Liver (tissue), 9 donors: ENCODE data around the gene KDM1B. TPM values are rescaled to one million over a fixed set of nuclear protein-coding genes. Genes with fewer than 3 reads are reported as not detected.
A peak's percentile ranks its signal among the peaks of the same experiment; 100 is the strongest.
"Not testable (repeated sequence)": the region's sequence is repeated elsewhere in the genome, so short reads cannot be mapped to it uniquely, and the experiment has no call there.

ENCODE experiments used
- DNase-seq: peaks from one replicate; pipeline ENCODE4 v3.0.0-alpha.2; 2017; ENCODE audit warnings: low spot score
- H3K27ac ChIP-seq, 2 donors: one replicate each; pipeline ENCODE4 v1.7.0; 2013; ENCODE audit warnings: inconsistent platforms in 2 of 2, low read length in 2 of 2, control low read depth in 1 of 2, low read depth in 1 of 2, mild to moderate bottlenecking in 1 of 2
- H3K27me3 ChIP-seq, 4 donors: one replicate each; pipeline versions ENCODE4 v1.6.1 to v1.7.0; 2013; ENCODE audit warnings: low read length in 3 of 4, inconsistent platforms in 1 of 4, mild to moderate bottlenecking in 1 of 4, moderate library complexity in 1 of 4; ENCODE audit not compliant: control insufficient read depth in 4 of 4, insufficient read depth in 4 of 4
- H3K36me3 ChIP-seq, 4 donors: one replicate each; pipeline versions ENCODE4 v1.6.1 to v1.7.0; 2013; ENCODE audit warnings: low read length in 3 of 4, mild to moderate bottlenecking in 3 of 4, low read depth in 1 of 4, moderate library complexity in 1 of 4; ENCODE audit not compliant: control insufficient read depth in 4 of 4, insufficient read depth in 3 of 4
- H3K4me1 ChIP-seq, 4 donors: one replicate each; pipeline versions ENCODE4 v1.6.1 to v1.7.0; 2013; ENCODE audit warnings: low read length in 3 of 4, mild to moderate bottlenecking in 3 of 4, moderate library complexity in 1 of 4; ENCODE audit not compliant: control insufficient read depth in 4 of 4, insufficient read depth in 4 of 4
- H3K4me3 ChIP-seq, 3 donors: one replicate each; pipeline versions ENCODE4 v1.6.1 to v1.7.0; 2013; ENCODE audit warnings: low read length in 3 of 3, control low read depth in 1 of 3, low read depth in 1 of 3, mild to moderate bottlenecking in 1 of 3
- H3K9ac ChIP-seq, 2 donors: one replicate each; pipeline ENCODE4 v1.7.0; 2013; ENCODE audit warnings: low read length in 2 of 2, mild to moderate bottlenecking in 2 of 2, moderate library complexity in 2 of 2, control low read depth in 1 of 2, low read depth in 1 of 2
- H3K9me3 ChIP-seq, 4 donors: one replicate each; pipeline versions ENCODE4 v1.6.1 to v1.7.0; 2013; ENCODE audit warnings: low read length in 3 of 4; ENCODE audit not compliant: control insufficient read depth in 4 of 4
- ATF3 ChIP-seq: IDR thresholded peaks from 2 replicates; pipeline ENCODE4 v1.6.1; 2016; ENCODE audit warnings: antibody characterized with exemption
- FOXA1 ChIP-seq: IDR thresholded peaks from 2 replicates; pipeline ENCODE4 v1.6.1; 2016; ENCODE audit warnings: antibody characterized with exemption
- HNF4G ChIP-seq: IDR thresholded peaks from 2 replicates; pipeline ENCODE4 v1.6.1; 2016; ENCODE audit warnings: antibody characterized with exemption
- JUND ChIP-seq, 2 donors: IDR thresholded peaks; 2 replicates each; pipeline ENCODE4 v1.6.1; 2016; ENCODE audit warnings: antibody characterized with exemption in 2 of 2
- MAX ChIP-seq: IDR thresholded peaks from 2 replicates; pipeline ENCODE4 v1.6.1; 2016; ENCODE audit warnings: antibody characterized with exemption
- NR2F2 ChIP-seq: IDR thresholded peaks from 2 replicates; pipeline ENCODE4 v1.6.1; 2016; ENCODE audit warnings: antibody characterized with exemption
- RAD21 ChIP-seq, 2 donors: IDR thresholded peaks; 2 replicates each; pipeline ENCODE4 v1.6.1; 2016; ENCODE audit warnings: antibody characterized with exemption in 2 of 2, mild to moderate bottlenecking in 2 of 2
- RXRA ChIP-seq, 2 donors: IDR thresholded peaks; 2 replicates each; pipeline ENCODE4 v1.6.1; 2017 to 2018; ENCODE audit warnings: antibody characterized with exemption in 2 of 2, mild to moderate bottlenecking in 1 of 2
- SP1 ChIP-seq: IDR thresholded peaks from 2 replicates; pipeline ENCODE4 v1.6.1; 2018; ENCODE audit warnings: antibody characterized with exemption, mild to moderate bottlenecking
- YY1 ChIP-seq: IDR thresholded peaks from 2 replicates; pipeline ENCODE4 v1.6.1; 2016; ENCODE audit warnings: antibody characterized with exemption, mild to moderate bottlenecking
- WGBS: extraction: QIAGEN DNeasy Blood & Tissue Kit; methylation state at CpG from one replicate; pipeline ENCODE4 v1.1.7; 2013; 5-methylcytosine and 5-hydroxymethylcytosine counted together
- polyA plus RNA-seq, 2 donors: library from polyadenylated mRNA; stranded (reverse) in 1 of 2; unstranded in 1 of 2; fragments of 200-250 nt in 1 of 2; fragments of >200 nt in 1 of 2; fragmentation: Nextera tagmentation in 1 of 2; extraction: Ambion mirVana in 1 of 2; gene quantifications; one replicate each; pipeline versions ENCODE4 v1.2.1 to v1.2.3, GENCODE V29; 2013 to 2015
- total RNA-seq, 2 donors: library from RNA; depleted of rRNA; stranded (reverse); fragments of >200 nt; gene quantifications; one replicate each; pipeline ENCODE4 v1.2.3, GENCODE V29; 2014
- TF ChIP-seq, protein P1 (sequence below): fragments of 150-350 bp; IDR thresholded peaks from 2 replicates; pipeline ENCODE4 v1.5.1; 2017; ENCODE audit warnings: improper control_type of control experiment, low read depth, low read length; ENCODE audit not compliant: missing input control
- TF ChIP-seq, protein P2 (sequence below): IDR thresholded peaks from 2 replicates; pipeline ENCODE4 v1.6.1; 2016; ENCODE audit warnings: antibody characterized with exemption
- TF ChIP-seq, protein P3 (sequence below): IDR thresholded peaks from 2 replicates; pipeline ENCODE4 v1.6.1; 2016; ENCODE audit warnings: antibody characterized with exemption, mild to moderate bottlenecking
- donor health status: healthy.
- donor health status: healthy.
- donor health status: healthy.
- donor health status: healthy.
- donor health status: healthy.

KDM1B gene
- total and polyA plus RNA-seq, 4 donors, result 1.6 to 10.2 (median 6.7) TPM

GRCh38 chr6:18207438-18207837 is 52.2 kb downstream of the KDM1B start:
- H3K9ac ChIP-seq, result no peak overlapping the region
- TF ChIP-seq, protein P1, sequence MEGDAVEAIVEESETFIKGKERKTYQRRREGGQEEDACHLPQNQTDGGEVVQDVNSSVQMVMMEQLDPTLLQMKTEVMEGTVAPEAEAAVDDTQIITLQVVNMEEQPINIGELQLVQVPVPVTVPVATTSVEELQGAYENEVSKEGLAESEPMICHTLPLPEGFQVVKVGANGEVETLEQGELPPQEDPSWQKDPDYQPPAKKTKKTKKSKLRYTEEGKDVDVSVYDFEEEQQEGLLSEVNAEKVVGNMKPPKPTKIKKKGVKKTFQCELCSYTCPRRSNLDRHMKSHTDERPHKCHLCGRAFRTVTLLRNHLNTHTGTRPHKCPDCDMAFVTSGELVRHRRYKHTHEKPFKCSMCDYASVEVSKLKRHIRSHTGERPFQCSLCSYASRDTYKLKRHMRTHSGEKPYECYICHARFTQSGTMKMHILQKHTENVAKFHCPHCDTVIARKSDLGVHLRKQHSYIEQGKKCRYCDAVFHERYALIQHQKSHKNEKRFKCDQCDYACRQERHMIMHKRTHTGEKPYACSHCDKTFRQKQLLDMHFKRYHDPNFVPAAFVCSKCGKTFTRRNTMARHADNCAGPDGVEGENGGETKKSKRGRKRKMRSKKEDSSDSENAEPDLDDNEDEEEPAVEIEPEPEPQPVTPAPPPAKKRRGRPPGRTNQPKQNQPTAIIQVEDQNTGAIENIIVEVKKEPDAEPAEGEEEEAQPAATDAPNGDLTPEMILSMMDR, result no peak
- TF ChIP-seq RAD21 (IDR thresholded peaks at IDR 0.05) (no peak), NR2F2 (no peak)
- TF ChIP-seq, protein P2, sequence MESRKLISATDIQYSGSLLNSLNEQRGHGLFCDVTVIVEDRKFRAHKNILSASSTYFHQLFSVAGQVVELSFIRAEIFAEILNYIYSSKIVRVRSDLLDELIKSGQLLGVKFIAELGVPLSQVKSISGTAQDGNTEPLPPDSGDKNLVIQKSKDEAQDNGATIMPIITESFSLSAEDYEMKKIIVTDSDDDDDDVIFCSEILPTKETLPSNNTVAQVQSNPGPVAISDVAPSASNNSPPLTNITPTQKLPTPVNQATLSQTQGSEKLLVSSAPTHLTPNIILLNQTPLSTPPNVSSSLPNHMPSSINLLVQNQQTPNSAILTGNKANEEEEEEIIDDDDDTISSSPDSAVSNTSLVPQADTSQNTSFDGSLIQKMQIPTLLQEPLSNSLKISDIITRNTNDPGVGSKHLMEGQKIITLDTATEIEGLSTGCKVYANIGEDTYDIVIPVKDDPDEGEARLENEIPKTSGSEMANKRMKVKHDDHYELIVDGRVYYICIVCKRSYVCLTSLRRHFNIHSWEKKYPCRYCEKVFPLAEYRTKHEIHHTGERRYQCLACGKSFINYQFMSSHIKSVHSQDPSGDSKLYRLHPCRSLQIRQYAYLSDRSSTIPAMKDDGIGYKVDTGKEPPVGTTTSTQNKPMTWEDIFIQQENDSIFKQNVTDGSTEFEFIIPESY, result no peak

DNA sequence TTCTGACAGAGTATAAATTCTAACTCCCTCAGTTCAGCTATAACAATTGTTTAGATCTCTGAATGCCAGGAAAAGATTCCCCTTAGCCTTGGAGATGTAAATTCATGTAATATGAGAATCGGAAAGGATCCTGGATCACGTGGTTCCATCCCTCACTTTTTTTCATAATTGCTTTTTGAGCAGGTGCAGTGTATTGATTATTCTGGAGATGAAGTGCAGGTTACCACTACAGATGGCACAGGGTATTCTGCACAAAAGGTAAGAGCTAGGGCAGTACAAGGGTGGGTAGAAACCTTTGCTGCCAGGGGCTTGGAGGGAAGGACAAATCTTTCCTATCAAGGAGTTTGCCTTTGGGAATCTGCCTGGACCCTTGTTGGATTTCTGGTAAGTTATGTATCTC is 52.7 kb downstream of the KDM1B start:
- H3K27ac ChIP-seq, result no peak overlapping the region
- WGBS, result 52% methylated on average over 2 of the region's 2 CpGs

More at GRCh38 chr6:18207438-18207837, 52.2 kb downstream of the KDM1B start:
- peaks cover 8 to 30% (median 23%) of the 10 kb centered on the region in 4 donors for H3K4me1 ChIP-seq
- DNase-seq, result no peak
- H3K36me3 ChIP-seq, result peaks cover 2 to 8% (median 5%) of the 10 kb centered on the region in 4 donors
- WGBS, result 74% methylated on average over 8 of the region's 8 CpGs
- H3K27ac ChIP-seq, result no peak overlapping the region
- no peak overlapping the region for H3K4me3 ChIP-seq
- H3K27me3 ChIP-seq, result no peaks in the 10 kb centered on the region
- no peaks in the 10 kb centered on the region for H3K9me3 ChIP-seq

DNA sequence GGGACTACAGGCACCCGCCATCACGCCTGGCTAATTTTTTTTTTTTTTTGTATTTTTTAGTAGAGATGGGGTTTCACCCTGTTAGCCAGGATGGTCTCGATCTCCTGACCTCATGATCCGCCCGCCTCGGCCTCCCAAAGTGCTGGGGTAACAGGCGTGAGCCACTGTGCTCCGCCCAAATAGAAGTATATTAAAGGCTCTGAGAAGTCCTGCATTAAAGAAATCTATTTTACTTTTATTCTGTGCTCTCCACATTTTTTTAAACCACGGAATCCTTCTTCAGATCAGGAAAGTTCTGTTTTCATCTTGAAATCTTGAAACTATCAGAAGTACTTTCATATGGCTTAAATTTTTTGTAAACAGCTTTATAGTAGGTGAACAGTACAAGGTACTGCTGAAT is 53.6 kb downstream of the KDM1B start:
- H3K27me3 ChIP-seq, H3K9ac ChIP-seq, H3K4me3 ChIP-seq, H3K27ac ChIP-seq, DNase-seq, H3K9me3 ChIP-seq: not testable (repeated sequence)
- WGBS, result 98% methylated on average over 9 of the region's 9 CpGs
- Histone ChIP-seq H3K36me3 (peaks cover 0 to 10% (median 2%) of the 10 kb centered on the region in 4 donors), H3K4me1 (peaks cover 8 to 30% (median 23%) of the 10 kb centered on the region in 4 donors)

More for the DNA sequence above, 52.7 kb downstream of the KDM1B start:
- Histone ChIP-seq H3K9ac (no peak overlapping the region), H3K4me3 (no peak overlapping the region), H3K4me1 (peaks cover 8 to 30% (median 23%) of the 10 kb centered on the region in 4 donors), H3K9me3 (no peaks in the 10 kb centered on the region), H3K27me3 (no peaks in the 10 kb centered on the region), H3K36me3 (peaks cover 2 to 12% (median 4%) of the 10 kb centered on the region in 4 donors)
- no peak for DNase-seq
- TF ChIP-seq HNF4G, result no peak

DNA sequence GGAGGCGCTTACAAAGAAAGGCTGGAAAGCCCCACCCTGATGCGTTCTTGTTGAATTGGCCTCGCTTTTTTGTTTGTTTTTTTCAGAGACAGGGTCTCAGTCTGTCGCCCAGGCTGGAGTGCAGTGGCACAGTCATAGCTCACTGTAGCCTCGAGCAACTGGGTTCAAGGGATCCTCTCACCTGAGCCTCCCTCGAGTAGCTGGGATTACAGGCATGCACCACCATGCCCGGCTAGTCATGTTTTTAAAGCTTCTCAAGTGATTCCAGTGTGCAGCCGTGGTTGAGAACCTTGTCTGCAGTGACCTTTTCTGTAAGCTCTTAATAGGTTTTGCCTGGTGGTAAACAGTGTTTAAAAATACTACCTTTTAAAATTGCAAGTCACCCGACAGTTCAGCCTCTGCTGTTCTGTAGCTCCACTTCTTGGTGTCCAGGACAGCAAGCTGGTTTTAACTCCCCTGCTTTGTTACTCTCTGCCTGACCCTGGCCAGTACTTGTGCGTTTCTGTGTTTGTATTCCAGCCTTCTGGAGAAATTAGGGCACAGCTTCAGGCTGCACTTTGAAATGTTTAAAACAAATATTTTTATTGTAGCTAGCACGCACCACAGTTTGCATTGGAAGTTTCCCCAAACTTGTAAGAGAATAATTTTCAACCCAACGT is 54.4 kb downstream of the KDM1B start:
- peaks cover 8 to 30% (median 23%) of the 10 kb centered on the region in 4 donors for H3K4me1 ChIP-seq
- H3K4me3 ChIP-seq, result no peak overlapping the region
- no peaks in the 10 kb centered on the region for H3K9me3 ChIP-seq
- peak overlapping the region; percentile 66 to 70 for H3K27ac ChIP-seq
- no peak for DNase-seq
- peaks cover 0 to 12% (median 2%) of the 10 kb centered on the region in 4 donors for H3K36me3 ChIP-seq
- no peaks in the 10 kb centered on the region for H3K27me3 ChIP-seq
- 38% methylated on average over 12 of the region's 12 CpGs for WGBS
- peak overlapping the region in 1 of 2 donors; percentile 14 for H3K9ac ChIP-seq
- TF ChIP-seq HNF4G, result no peak
- peak; percentile 79 for TF ChIP-seq SP1
- peak; percentile 11 for TF ChIP-seq FOXA1
- peak; percentile 50 for TF ChIP-seq MAX
- TF ChIP-seq RAD21 (IDR thresholded peaks at IDR 0.05), result peak; percentile 43 to 53
- TF ChIP-seq, protein P3, sequence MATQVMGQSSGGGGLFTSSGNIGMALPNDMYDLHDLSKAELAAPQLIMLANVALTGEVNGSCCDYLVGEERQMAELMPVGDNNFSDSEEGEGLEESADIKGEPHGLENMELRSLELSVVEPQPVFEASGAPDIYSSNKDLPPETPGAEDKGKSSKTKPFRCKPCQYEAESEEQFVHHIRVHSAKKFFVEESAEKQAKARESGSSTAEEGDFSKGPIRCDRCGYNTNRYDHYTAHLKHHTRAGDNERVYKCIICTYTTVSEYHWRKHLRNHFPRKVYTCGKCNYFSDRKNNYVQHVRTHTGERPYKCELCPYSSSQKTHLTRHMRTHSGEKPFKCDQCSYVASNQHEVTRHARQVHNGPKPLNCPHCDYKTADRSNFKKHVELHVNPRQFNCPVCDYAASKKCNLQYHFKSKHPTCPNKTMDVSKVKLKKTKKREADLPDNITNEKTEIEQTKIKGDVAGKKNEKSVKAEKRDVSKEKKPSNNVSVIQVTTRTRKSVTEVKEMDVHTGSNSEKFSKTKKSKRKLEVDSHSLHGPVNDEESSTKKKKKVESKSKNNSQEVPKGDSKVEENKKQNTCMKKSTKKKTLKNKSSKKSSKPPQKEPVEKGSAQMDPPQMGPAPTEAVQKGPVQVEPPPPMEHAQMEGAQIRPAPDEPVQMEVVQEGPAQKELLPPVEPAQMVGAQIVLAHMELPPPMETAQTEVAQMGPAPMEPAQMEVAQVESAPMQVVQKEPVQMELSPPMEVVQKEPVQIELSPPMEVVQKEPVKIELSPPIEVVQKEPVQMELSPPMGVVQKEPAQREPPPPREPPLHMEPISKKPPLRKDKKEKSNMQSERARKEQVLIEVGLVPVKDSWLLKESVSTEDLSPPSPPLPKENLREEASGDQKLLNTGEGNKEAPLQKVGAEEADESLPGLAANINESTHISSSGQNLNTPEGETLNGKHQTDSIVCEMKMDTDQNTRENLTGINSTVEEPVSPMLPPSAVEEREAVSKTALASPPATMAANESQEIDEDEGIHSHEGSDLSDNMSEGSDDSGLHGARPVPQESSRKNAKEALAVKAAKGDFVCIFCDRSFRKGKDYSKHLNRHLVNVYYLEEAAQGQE, result peak; percentile 44
- TF ChIP-seq NR2F2, result no peak
- TF ChIP-seq ATF3, result no peak
- TF ChIP-seq JUND (IDR thresholded peaks at IDR 0.05), result peak in 1 of 2 donors; percentile 68
- peak; percentile 52 to 76 for TF ChIP-seq RXRA (IDR thresholded peaks at IDR 0.05)
- TF ChIP-seq YY1, result peak; percentile 62
